Epithelial cell of proximal tubule (primary cell): ENCODE results near the gene PAQR5. TPM values are rescaled to one million over a fixed set of nuclear protein-coding genes. Genes with fewer than 3 reads are reported as not detected.
A peak's percentile ranks its signal among the peaks of the same experiment; 100 is the strongest.
"Not testable (repeated sequence)": the region's sequence is repeated elsewhere in the genome, so short reads cannot be mapped to it uniquely, and the experiment has no call there.

Source experiments
- DNase-seq: peaks from one replicate; pipeline ENCODE4 v3.0.0-alpha.2; 2011; ENCODE audit warnings: low read depth
- H3K4me3 ChIP-seq: 2 replicates; pipeline ENCODE4 v1.5.1; 2011; ENCODE audit warnings: low read depth, mild to moderate bottlenecking, low read length
- total RNA-seq: library from RNA; depleted of rRNA; stranded (reverse); fragments of >200 nt; gene quantifications from 2 replicates; pipeline ENCODE4 v1.2.3, GENCODE V29; 2015
- TF ChIP-seq, protein P1 (sequence below): conservative IDR thresholded peaks from 2 replicates; pipeline ENCODE4 v1.5.1; 2012; ENCODE audit warnings: low read depth, mild to moderate bottlenecking, low read length

Gene PAQR5
- total RNA-seq, 1 donor from 2014 or later, result 9.5 TPM

DNA sequence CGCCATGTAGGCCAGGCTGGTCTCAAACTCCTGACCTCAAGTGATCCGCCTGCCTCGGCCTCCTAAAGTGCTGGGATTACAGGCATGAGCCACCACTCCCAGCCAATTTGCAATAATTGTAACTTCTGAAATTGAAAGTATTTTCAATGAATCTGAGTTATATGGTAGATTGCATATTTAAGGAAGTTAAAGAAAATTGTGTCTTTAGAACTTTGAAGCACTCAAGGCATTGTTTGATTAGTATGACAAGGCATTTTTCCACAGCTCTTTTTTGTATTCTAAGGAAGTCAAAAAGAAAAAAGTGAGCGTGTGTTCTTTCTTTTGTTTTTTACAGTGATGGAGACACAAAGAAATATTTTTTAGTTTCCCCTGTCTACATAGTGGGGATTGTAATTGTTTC lies 138.2 kb downstream of the PAQR5 start:
- TF ChIP-seq, protein P1, sequence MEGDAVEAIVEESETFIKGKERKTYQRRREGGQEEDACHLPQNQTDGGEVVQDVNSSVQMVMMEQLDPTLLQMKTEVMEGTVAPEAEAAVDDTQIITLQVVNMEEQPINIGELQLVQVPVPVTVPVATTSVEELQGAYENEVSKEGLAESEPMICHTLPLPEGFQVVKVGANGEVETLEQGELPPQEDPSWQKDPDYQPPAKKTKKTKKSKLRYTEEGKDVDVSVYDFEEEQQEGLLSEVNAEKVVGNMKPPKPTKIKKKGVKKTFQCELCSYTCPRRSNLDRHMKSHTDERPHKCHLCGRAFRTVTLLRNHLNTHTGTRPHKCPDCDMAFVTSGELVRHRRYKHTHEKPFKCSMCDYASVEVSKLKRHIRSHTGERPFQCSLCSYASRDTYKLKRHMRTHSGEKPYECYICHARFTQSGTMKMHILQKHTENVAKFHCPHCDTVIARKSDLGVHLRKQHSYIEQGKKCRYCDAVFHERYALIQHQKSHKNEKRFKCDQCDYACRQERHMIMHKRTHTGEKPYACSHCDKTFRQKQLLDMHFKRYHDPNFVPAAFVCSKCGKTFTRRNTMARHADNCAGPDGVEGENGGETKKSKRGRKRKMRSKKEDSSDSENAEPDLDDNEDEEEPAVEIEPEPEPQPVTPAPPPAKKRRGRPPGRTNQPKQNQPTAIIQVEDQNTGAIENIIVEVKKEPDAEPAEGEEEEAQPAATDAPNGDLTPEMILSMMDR, result no peak
- DNase-seq, result no peak
- H3K4me3 ChIP-seq, result no peak overlapping the region

DNA sequence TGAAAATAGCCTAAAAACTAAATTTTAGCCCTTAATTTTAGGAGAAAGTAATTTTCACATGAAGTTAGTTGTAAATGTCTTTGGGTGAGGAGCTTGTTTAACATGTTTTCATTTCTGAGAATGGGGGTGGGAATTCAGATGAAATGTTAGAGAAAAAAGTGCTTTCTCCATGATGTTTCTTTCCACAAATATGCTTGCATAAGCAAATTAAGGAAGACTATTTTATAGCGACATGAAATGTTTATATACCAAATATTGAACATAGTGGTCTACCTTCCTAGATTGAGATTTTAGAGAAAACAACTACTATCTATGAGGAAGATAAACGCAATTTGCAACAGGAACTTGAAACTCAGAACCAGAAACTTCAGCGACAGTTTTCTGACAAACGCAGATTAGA lies 140.9 kb downstream of the PAQR5 start:
- no peak overlapping the region for H3K4me3 ChIP-seq
- TF ChIP-seq, protein P1, result no peak
- no peak for DNase-seq

DNA sequence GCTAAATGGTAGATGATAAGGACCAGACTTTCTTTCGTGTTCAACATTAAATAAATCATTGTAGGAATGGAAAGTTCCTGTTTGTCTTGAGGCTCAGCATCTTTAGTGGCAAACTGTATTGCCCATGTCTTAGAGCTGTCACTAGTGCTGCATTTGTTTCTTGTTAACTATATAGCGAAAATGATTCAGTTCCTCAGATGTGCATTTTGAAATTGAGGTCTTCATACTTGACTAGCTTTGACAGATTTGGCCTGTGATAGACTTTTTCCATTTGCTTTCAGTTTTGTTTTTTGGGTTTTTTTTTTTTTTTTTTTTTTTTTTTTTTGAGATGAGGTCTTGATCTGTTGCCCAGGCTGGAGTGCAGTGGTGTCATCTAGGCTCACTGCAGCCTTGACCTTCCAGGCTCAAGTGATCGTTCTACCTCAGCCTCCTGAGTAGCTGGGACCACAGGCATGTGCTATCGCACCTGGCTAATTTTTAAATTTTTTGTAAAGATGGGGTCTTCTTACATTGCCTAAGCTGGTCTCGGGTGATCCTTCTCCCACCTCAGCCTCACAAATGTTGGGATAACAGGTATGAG lies 144.4 kb downstream of the PAQR5 start:
- TF ChIP-seq, protein P1, result no peak
- no peak for DNase-seq

DNA sequence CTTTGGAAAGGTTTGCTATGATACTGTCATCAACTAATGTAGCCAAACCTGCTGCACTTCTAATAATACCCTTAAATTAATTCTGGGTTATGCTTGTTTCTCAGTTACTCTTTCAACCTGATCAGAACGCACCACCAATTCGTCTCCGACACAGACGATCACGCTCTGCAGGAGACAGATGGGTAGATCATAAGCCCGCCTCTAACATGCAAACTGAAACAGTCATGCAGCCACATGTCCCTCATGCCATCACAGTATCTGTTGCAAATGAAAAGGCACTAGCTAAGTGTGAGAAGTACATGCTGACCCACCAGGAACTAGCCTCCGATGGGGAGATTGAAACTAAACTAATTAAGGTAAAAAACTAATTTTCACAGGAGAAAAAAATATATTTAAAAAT lies 146.0 kb downstream of the PAQR5 start:
- no peak for DNase-seq
- TF ChIP-seq, protein P1, result no peak
- H3K4me3 ChIP-seq, result no peak overlapping the region

More for the DNA sequence above, 144.4 kb downstream of the PAQR5 start:
- H3K4me3 ChIP-seq, result no peak overlapping the region

DNA sequence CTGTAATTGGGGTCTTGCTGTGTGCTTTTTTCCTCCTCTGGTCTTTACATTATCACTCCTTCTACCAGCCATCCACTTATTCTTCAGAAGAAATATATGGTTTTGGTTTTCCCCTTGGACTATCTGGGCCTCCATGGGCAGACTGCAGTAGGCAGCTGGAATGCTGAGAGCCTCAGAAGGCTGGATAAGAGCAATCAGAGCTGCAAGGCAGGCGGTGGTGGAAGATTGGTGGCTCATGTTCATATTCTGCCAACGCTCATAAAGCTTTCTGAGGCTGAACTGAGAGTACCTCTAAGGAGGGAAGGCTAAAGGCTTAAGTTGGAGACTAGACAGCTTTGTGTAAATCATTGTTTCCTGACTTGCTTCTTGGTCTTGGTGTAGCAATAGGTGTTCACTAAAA lies 148.2 kb downstream of the PAQR5 start:
- H3K4me3 ChIP-seq, result no peak overlapping the region
- DNase-seq, result no peak
- TF ChIP-seq, protein P1, result no peak

DNA sequence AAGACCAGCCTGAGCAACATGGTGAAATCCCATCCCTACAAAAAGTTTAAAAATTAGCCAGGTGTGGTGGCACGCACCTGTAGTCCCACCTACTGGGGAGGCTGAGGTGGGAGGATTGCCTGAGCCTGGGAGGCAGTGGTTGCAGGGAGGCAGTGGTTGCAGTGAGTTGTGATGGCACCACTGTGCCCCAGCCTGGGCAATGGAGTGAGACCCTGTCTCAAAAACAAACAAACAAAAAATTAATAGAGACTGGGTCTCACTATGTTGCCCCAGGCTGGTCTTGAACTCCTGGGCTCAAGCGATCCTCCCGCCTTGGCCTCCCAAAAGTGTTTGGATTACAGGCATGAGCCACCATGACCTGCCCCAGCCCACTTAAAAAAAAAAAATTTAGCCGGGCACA lies 151.5 kb downstream of the PAQR5 start:
- not testable (repeated sequence) for DNase-seq, H3K4me3 ChIP-seq

DNA sequence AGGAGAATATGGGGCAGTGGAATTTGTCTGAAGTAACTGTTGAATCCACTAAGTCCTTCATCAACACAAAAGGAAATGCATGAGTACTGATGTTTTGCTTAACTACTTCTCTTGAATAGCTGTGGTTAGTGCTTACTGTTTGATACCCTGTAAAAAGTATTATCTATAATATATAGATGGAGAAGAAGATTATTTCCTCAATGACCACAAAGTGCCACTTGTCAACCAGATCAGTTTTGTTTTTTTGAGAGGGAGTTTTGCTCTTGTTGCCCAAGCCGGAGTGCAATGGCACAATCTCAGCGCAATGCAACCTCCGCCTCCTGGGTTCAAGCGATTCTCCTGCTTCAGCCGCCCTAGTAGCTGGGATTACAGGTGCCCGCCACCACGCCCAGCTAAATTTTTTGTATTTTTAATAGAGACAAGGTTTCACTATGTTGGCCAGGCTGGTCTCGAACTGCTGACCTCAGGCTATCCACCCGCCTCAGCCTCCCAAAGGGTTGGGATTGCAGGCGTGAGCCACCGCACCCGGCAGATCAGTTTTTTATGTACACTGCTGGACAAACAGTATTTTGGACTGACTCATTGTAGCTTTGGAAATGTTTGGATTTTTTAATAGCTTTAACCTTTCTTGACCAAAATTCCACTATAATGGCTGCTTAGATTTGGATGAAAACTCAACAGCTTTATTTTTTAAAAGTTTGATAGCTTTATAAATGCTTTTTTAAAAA lies 152.4 kb downstream of the PAQR5 start:
- no peak for DNase-seq
- H3K4me3 ChIP-seq, result peak overlapping the region; percentile 89
- TF ChIP-seq, protein P1, result no peak
